GM19240 (cell line): ENCODE results near the gene HTRA1.

Experiments used
- DNase-seq: peaks from one replicate; pipeline ENCODE4 v3.0.0; 2011; ENCODE audit warnings: low spot score; ENCODE audit not compliant: insufficient read length

Gene HTRA1

GRCh38 chr10:122514045-122514840, 52.9 kb downstream of the HTRA1 start:
- no peak for DNase-seq

- DNase-seq = no peak
Measured at GRCh38 chr10:122515022-122515424, 53.7 kb downstream of the HTRA1 start.

- DNase-seq = no peak
Measured at GRCh38 chr10:122515588-122516231, 54.4 kb downstream of the HTRA1 start.

GRCh38 chr10:122516734-122517133, 55.4 kb downstream of the HTRA1 start:
- DNase-seq = no peak

- no peak for DNase-seq
Measured at GRCh38 chr10:122519144-122519543, 57.8 kb downstream of the HTRA1 start.

- no peak for DNase-seq
Measured at GRCh38 chr10:122519873-122520272, 58.5 kb downstream of the HTRA1 start.

GRCh38 chr10:122521011-122521410, 59.7 kb downstream of the HTRA1 start:
- no peak for DNase-seq

- DNase-seq = no peak
Measured at GRCh38 chr10:122524811-122525210, 63.5 kb downstream of the HTRA1 start.

- no peak for DNase-seq
Measured at GRCh38 chr10:122525788-122526187, 64.4 kb downstream of the HTRA1 start.

- no peak for DNase-seq
Measured at GRCh38 chr10:122526892-122527291, 65.5 kb downstream of the HTRA1 start.

GRCh38 chr10:122530177-122530576, 68.8 kb downstream of the HTRA1 start:
- no peak for DNase-seq

GRCh38 chr10:122531261-122531660, 69.9 kb downstream of the HTRA1 start:
- DNase-seq = no peak

GRCh38 chr10:122531939-122532338, 70.6 kb downstream of the HTRA1 start:
- DNase-seq = no peak

GRCh38 chr10:122532601-122533296, 71.4 kb downstream of the HTRA1 start:
- DNase-seq = no peak

- no peak for DNase-seq
Measured at GRCh38 chr10:122537545-122537944, 76.2 kb downstream of the HTRA1 start.

- DNase-seq = no peak
Measured at GRCh38 chr10:122541541-122542002, 80.2 kb downstream of the HTRA1 start.

GRCh38 chr10:122543676-122544445, 82.5 kb downstream of the HTRA1 start:
- no peak for DNase-seq

- no peak for DNase-seq
Measured at GRCh38 chr10:122544493-122544892, 83.1 kb downstream of the HTRA1 start.

- DNase-seq = no peak
Measured at GRCh38 chr10:122546242-122546641, 84.9 kb downstream of the HTRA1 start.

GRCh38 chr10:122548407-122549085, 87.2 kb downstream of the HTRA1 start:
- no peak for DNase-seq

GRCh38 chr10:122549636-122550035, 88.3 kb downstream of the HTRA1 start:
- DNase-seq = no peak
